ENCODE data around the gene GAPDH. TPM values are rescaled to one million over a fixed set of nuclear protein-coding genes. Genes with fewer than 3 reads are reported as not detected.

The GAPDH gene
- polyA plus RNA-seq, 1 of the 3 experiments (the other 2 are of a cell fraction) = 8,077 TPM

DNA sequence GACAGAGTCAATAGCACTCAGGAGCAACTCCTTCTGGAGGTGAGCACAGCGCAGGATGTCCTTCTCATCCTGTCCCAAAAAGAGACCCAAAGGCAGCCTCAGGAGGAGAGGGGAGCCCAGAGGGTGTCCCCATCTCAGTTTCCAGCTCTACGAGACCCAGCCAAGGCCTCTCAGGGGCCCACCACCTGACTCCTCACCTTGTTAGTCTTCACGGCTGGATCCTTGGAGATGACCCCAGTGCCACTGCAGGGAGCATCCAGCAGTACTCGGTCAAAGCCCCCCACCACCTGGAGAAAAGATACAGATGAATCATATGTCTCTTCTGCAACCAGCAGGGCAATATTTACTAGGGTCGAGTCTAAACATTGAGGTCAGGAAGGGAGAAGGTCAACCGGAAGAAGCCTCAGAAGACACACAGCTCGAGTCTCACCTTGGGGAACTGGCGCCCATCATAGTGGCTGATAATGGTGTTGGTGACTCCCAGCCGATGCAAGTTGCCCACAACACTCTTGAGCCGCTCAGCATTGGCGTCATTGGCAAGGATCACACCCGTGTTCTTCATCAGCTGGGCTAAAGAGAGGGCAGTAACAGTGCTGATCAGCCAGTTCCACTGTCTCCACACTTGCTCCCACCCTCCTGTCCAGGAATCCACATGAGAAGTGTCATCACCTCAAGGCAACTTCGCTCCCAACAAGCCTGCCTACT is 26.3 kb downstream of the GAPDH start:
- no peaks in the 10 kb centered on the region for H3K9me3 ChIP-seq
- no peak for TF ChIP-seq TEAD4 (IDR thresholded peaks at IDR 0.05; ENCODE audit: borderline replicate concordance, insufficient read depth)
- TF ChIP-seq MEF2A (IDR thresholded peaks at IDR 0.05; ENCODE audit: borderline replicate concordance, low read depth) = no peak
- no peak for TF ChIP-seq NRF1 (IDR thresholded peaks at IDR 0.05; ENCODE audit: low read depth, low read length)
- TF ChIP-seq RFX5 (IDR thresholded peaks at IDR 0.05; ENCODE audit: low read length) = no peak
- no peak for TF ChIP-seq FOXM1 (IDR thresholded peaks at IDR 0.05; ENCODE audit: low read depth)
- TF ChIP-seq GATA2 (CRISPR knock-in tag; IDR thresholded peaks at IDR 0.05) = no peak
- TF ChIP-seq JUND (IDR thresholded peaks at IDR 0.05) = no peak
- no peak for TF ChIP-seq POLR2AphosphoS5 (IDR thresholded peaks at IDR 0.05; ENCODE audit: low read depth, low read length)
- no peak for TF ChIP-seq RAD21 (IDR thresholded peaks at IDR 0.05; ENCODE audit: low read length)
- no peak for TF ChIP-seq ELF1 (IDR thresholded peaks at IDR 0.05)
- TF ChIP-seq, protein P1, sequence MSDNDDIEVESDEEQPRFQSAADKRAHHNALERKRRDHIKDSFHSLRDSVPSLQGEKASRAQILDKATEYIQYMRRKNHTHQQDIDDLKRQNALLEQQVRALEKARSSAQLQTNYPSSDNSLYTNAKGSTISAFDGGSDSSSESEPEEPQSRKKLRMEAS (IDR thresholded peaks at IDR 0.05; ENCODE audit: low read depth) = no peak
- no peak for TF ChIP-seq EP300 (IDR thresholded peaks at IDR 0.05; ENCODE audit: borderline replicate concordance in 1 of 2, low read depth in 1 of 2, low read length in 1 of 2)
- TF ChIP-seq, protein P2, sequence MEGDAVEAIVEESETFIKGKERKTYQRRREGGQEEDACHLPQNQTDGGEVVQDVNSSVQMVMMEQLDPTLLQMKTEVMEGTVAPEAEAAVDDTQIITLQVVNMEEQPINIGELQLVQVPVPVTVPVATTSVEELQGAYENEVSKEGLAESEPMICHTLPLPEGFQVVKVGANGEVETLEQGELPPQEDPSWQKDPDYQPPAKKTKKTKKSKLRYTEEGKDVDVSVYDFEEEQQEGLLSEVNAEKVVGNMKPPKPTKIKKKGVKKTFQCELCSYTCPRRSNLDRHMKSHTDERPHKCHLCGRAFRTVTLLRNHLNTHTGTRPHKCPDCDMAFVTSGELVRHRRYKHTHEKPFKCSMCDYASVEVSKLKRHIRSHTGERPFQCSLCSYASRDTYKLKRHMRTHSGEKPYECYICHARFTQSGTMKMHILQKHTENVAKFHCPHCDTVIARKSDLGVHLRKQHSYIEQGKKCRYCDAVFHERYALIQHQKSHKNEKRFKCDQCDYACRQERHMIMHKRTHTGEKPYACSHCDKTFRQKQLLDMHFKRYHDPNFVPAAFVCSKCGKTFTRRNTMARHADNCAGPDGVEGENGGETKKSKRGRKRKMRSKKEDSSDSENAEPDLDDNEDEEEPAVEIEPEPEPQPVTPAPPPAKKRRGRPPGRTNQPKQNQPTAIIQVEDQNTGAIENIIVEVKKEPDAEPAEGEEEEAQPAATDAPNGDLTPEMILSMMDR (IDR thresholded peaks at IDR 0.05) = no peak
- no peak for TF ChIP-seq NFIC (IDR thresholded peaks at IDR 0.05; ENCODE audit: borderline replicate concordance)
- no peak for TF ChIP-seq FOXJ3 (CRISPR knock-in tag; IDR thresholded peaks at IDR 0.05)
- TF ChIP-seq SMC3 (IDR thresholded peaks at IDR 0.05; ENCODE audit: low read depth, low read length) = no peak
- TF ChIP-seq, protein P3, sequence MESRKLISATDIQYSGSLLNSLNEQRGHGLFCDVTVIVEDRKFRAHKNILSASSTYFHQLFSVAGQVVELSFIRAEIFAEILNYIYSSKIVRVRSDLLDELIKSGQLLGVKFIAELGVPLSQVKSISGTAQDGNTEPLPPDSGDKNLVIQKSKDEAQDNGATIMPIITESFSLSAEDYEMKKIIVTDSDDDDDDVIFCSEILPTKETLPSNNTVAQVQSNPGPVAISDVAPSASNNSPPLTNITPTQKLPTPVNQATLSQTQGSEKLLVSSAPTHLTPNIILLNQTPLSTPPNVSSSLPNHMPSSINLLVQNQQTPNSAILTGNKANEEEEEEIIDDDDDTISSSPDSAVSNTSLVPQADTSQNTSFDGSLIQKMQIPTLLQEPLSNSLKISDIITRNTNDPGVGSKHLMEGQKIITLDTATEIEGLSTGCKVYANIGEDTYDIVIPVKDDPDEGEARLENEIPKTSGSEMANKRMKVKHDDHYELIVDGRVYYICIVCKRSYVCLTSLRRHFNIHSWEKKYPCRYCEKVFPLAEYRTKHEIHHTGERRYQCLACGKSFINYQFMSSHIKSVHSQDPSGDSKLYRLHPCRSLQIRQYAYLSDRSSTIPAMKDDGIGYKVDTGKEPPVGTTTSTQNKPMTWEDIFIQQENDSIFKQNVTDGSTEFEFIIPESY (IDR thresholded peaks at IDR 0.05; ENCODE audit: borderline replicate concordance, low read depth) = no peak
- peaks cover 52% of the 10 kb centered on the region for H3F3A ChIP-seq (replicated peaks; ENCODE audit: insufficient read depth)
- H3K4me3 ChIP-seq (ENCODE audit: low read depth in 2 of 2, low read length in 1 of 2) = no peak overlapping the region
- peaks cover 63 to 72% of the 10 kb centered on the region in 2 experiments for H3K36me3 ChIP-seq (replicated peaks in 1 of 2; ENCODE audit: control insufficient read depth in 1 of 2, insufficient read depth in 2 of 2, low read length in 1 of 2)
- no peak overlapping the region for H2AFZ ChIP-seq (ENCODE audit: low read depth)
- no peaks in the 10 kb centered on the region for H4K20me1 ChIP-seq (ENCODE audit: insufficient read depth)
- POLR2A ChIA-PET = no interaction called here
- CTCF ChIA-PET = interaction anchor here (0.9 to 1.4 kb wide), 3 partner anchors 10 to 137 kb away, joined by 3 to 4 read pairs (median 3); no protein-coding TSS in a partner anchor
- no peak overlapping the region for H3K9ac ChIP-seq
- no peaks in the 10 kb centered on the region; a peak in 1 of 4 replicates for H3K4me1 ChIP-seq (ENCODE audit: control insufficient read depth in 1 of 2, insufficient read depth in 2 of 2, low read depth in 1 of 2, low read length in 1 of 2)
- DNase-seq = no peak
- 97% methylated on average over 12 of the region's 13 CpGs for WGBS (ENCODE audit: low lambda C conversion rate)
- H3K27me3 ChIP-seq (ENCODE audit: insufficient read depth) = no peaks in the 10 kb centered on the region
- H3K27ac ChIP-seq (ENCODE audit: low read depth in 2 of 2, low read length in 1 of 2) = no peak overlapping the region
- peaks cover 44% of the 10 kb centered on the region; the same call in 1 of the 2 replicates for H3K79me2 ChIP-seq (ENCODE audit: insufficient read depth)
- H3K9me2 ChIP-seq = no peaks in the 10 kb centered on the region
- no peak overlapping the region for H3K4me2 ChIP-seq
